Subcutaneous adipose tissue (tissue), 4 donors: ENCODE results near the gene PRSS2. TPM values are rescaled to one million over a fixed set of nuclear protein-coding genes. Genes with fewer than 3 reads are reported as not detected.

Experiments
- small RNA-seq: library from RNA; depleted of rRNA; stranded (forward); fragments of <200 nt; gene quantifications from one replicate; pipeline ENCODE3, GENCODE V24; 2016
- total RNA-seq, 4 donors: library from RNA; depleted of rRNA; stranded (reverse); fragments of >200 nt; gene quantifications; one replicate each; pipeline ENCODE4 v1.1.0, GENCODE V29; 2016
- TF ChIP-seq, protein P1 (sequence below): fragments of 450-650 bp; IDR thresholded peaks from one replicate; pipeline ENCODE4 v1.5.1; 2016; ENCODE audit warnings: low read depth, mild to moderate bottlenecking, control low read depth, antibody characterized with exemption, moderate library complexity

The PRSS2 gene
- total RNA-seq, 4 donors from 2014 or later: not detected

GRCh38 chr7:142819530-142819929, 48.8 kb downstream of the PRSS2 start:
- TF ChIP-seq, protein P1, sequence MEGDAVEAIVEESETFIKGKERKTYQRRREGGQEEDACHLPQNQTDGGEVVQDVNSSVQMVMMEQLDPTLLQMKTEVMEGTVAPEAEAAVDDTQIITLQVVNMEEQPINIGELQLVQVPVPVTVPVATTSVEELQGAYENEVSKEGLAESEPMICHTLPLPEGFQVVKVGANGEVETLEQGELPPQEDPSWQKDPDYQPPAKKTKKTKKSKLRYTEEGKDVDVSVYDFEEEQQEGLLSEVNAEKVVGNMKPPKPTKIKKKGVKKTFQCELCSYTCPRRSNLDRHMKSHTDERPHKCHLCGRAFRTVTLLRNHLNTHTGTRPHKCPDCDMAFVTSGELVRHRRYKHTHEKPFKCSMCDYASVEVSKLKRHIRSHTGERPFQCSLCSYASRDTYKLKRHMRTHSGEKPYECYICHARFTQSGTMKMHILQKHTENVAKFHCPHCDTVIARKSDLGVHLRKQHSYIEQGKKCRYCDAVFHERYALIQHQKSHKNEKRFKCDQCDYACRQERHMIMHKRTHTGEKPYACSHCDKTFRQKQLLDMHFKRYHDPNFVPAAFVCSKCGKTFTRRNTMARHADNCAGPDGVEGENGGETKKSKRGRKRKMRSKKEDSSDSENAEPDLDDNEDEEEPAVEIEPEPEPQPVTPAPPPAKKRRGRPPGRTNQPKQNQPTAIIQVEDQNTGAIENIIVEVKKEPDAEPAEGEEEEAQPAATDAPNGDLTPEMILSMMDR: no peak

- TF ChIP-seq, protein P1: no peak
These were observed 51.9 kb downstream of the PRSS2 start for GRCh38 chr7:142822714-142823113.

Small RNAs within 50 kb of the gene (small RNA-seq; reads per million reads assigned to genes)
- not detected for gene TRBD1
- not detected for gene TRBJ1-1
- not detected for gene TRBJ1-2
- not detected for gene TRBJ1-3
- not detected for gene TRBJ1-4
- not detected for gene TRBJ1-5
- gene TRBJ1-6: not detected
- not detected for gene TRBJ2-1
- not detected for gene TRBJ2-2
- not detected for gene TRBJ2-2P
- gene TRBJ2-3: not detected
- not detected for gene TRBJ2-4
- not detected for gene TRBJ2-5
- gene TRBJ2-6: not detected
- not detected for gene TRBJ2-7

Other genes starting within 250 kb of the PRSS2 start
- gene PRSS1, start 21.5 kb upstream of the PRSS2 start, total RNA-seq: not detected
- gene EPHB6, start 84.1 kb downstream of the PRSS2 start, total RNA-seq: 10 to 100 TPM in 3 of 4 donors, 1 to 10 TPM in 1; 5.1 to 20.3 (median 15.5) TPM
- gene TRPV6, start 114.8 kb downstream of the PRSS2 start, total RNA-seq: under 1 TPM in 1 of 4 donors, not detected in 3; under 0.01 TPM
- not detected for gene TRPV5, start 162.8 kb downstream of the PRSS2 start, total RNA-seq
- not detected for gene LLCFC1, start 168.5 kb downstream of the PRSS2 start, total RNA-seq
- under 1 TPM in 2 of 4 donors, not detected in 2; 0.51 to 0.88 TPM for gene KEL, start 191.4 kb downstream of the PRSS2 start, total RNA-seq